Stimulated activated CD8-positive, alpha-beta memory T cell treated with anti-CD3 and anti-CD28 coated beads, Interleukin-7, amount 100 ng/mL, for 4 hours (primary cell): ENCODE measurements around the gene ABHD1.
"Not testable (repeated sequence)": the region's sequence is repeated elsewhere in the genome, so short reads cannot be mapped to it uniquely, and the experiment has no call there.

ENCODE experiments used
- DNase-seq, 2 donors: peaks; one replicate each; pipeline ENCODE4 v3.0.0-alpha.2; 2020; ENCODE audit warnings: low read depth in 2 of 2

The ABHD1 gene

GRCh38 chr2:27123302-27124150 lies at the start of gene ABHD1:
ABHD1 (plus strand) TSS chr2:27123815; CDS start chr2:27123949, 134 bp downstream.
- DNase-seq: peak in 1 of 2 donors; percentile 52

GRCh38 chr2:27074738-27075565 lies 48.7 kb upstream of the ABHD1 start:
- peak in 1 of 2 donors; percentile 30 for DNase-seq

- DNase-seq: not testable (repeated sequence)
These were observed 48.1 kb upstream of the ABHD1 start for GRCh38 chr2:27075566-27075871.

GRCh38 chr2:27076323-27076722 lies 47.3 kb upstream of the ABHD1 start:
- DNase-seq: no peak

- no peak for DNase-seq
These were observed 46.4 kb upstream of the ABHD1 start for GRCh38 chr2:27077231-27077630.

- DNase-seq: no peak
These were observed 45.1 kb upstream of the ABHD1 start, which contains the start of gene EMILIN1 for GRCh38 chr2:27078267-27079194. EMILIN1 (plus strand) TSS chr2:27078615; CDS start chr2:27079066, 451 bp downstream.

- DNase-seq: no peak
These were observed 44.1 kb upstream of the ABHD1 start for GRCh38 chr2:27079233-27080139.

GRCh38 chr2:27080140-27080469 lies 43.5 kb upstream of the ABHD1 start:
- no peak for DNase-seq

GRCh38 chr2:27080603-27080936 lies 43.0 kb upstream of the ABHD1 start:
- DNase-seq: no peak

- DNase-seq: no peak
These were observed 41.4 kb upstream of the ABHD1 start for GRCh38 chr2:27081984-27082772.

GRCh38 chr2:27082773-27083409 lies 40.7 kb upstream of the ABHD1 start:
- no peak for DNase-seq

GRCh38 chr2:27083410-27084296 lies 40.0 kb upstream of the ABHD1 start:
- no peak for DNase-seq

GRCh38 chr2:27084297-27085061 lies 39.1 kb upstream of the ABHD1 start:
- no peak for DNase-seq

GRCh38 chr2:27085062-27085672 lies 38.4 kb upstream of the ABHD1 start:
- no peak for DNase-seq

- peak in 1 of 2 donors; percentile 34 for DNase-seq
These were observed 37.9 kb upstream of the ABHD1 start for GRCh38 chr2:27085673-27086089.

- DNase-seq: peak; percentile 90 to 96
These were observed 37.4 kb upstream of the ABHD1 start for GRCh38 chr2:27086090-27086723.
